Measurements from ENCODE around the gene ATP13A3. TPM values are rescaled to one million over a fixed set of nuclear protein-coding genes. Genes with fewer than 3 reads are reported as not detected.

Gene ATP13A3
- total RNA-seq, 2 experiments from 2014 or later, result 61.4 to 107 TPM

DNA sequence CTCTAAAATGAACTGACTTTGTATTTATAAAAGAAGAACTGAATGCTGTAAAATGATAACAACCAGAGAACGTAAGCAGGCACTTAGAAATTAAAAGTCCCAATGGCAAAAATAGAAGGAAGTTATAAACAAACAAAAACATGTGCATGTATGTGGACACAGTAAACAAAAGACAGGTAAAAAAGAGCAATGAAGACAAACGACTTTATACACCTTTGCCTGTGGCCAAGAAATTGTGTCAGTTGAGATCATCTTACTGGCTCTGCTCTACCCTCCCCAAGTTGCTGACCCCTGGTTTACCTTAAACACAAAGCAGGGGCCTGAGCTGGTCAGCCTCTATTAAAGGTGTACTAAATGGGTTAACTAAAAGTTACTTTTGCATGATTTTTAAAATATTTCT lies 46.0 kb downstream of the ATP13A3 start:
- no peak overlapping the region for H3K27ac Mint-ChIP-seq
- DNase-seq (no peak), ATAC-seq (no peak)
- H3K4me3 Mint-ChIP-seq, result no peak overlapping the region
- no peaks in the 10 kb centered on the region for H3K4me1 Mint-ChIP-seq
- H3K9me3 Mint-ChIP-seq (ENCODE audit: low read depth), result no peaks in the 10 kb centered on the region
- POLR2A ChIA-PET, result no interaction called here
- H3K36me3 Mint-ChIP-seq (ENCODE audit: low read depth), result peaks cover 69% of the 10 kb centered on the region
- intact Hi-C loops (cut with DNase I, micrococcal nuclease), result no loop called here
- CTCF ChIA-PET, result interaction anchor here (0.6 to 1.2 kb wide), 2 partner anchors 17 to 46 kb away, joined by 3 to 5 read pairs; partner anchors contain the start of gene ATP13A3
- H3K27me3 Mint-ChIP-seq, result no peaks in the 10 kb centered on the region

DNA sequence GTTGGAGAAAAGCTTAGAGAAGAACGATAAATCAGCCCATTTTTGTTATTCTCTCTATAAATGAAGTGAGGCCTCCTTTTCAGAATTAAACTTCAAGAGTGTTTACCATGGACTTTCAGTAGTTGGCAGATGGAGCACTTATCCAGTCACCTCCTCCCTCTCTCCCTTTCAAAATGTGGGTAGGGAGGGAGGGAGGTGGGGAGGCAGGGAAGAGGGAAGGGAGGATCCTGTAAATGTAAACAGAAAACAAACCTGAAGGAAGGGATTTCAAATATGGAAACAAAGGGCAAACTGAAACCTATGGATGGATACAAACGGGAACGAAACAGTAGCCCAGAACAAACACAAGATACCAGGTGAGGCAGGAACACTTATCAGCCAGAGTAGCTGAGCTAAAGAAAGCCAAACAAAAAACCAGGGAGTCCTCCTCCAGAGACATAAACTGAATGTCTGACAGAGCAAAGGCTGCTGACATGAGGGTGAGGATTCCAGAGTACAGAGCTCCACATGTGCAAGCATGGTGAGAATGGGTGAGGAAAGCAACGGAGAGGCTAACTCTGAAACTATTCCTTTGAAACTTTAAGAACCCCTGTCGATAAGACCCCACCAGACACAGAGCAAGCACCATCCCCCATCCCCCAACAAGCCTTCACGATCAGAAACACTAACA lies 46.8 kb downstream of the ATP13A3 start:
- Mint-ChIP-seq H3K4me3 (no peak overlapping the region), H3K36me3 (ENCODE audit: low read depth) (peaks cover 71% of the 10 kb centered on the region), H3K9me3 (ENCODE audit: low read depth) (no peaks in the 10 kb centered on the region), H3K4me1 (no peaks in the 10 kb centered on the region), H3K27ac (no peak overlapping the region), H3K27me3 (no peaks in the 10 kb centered on the region)
- ChIA-PET CTCF (interaction anchor here (0.9 to 1.2 kb wide), 2 partner anchors 11 to 231 kb away, joined by 3 read pairs; no protein-coding TSS in a partner anchor), POLR2A (no interaction called here)
- intact Hi-C loops (cut with DNase I, micrococcal nuclease), result no loop called here
- DNase-seq, result no peak
- no peak for ATAC-seq

DNA sequence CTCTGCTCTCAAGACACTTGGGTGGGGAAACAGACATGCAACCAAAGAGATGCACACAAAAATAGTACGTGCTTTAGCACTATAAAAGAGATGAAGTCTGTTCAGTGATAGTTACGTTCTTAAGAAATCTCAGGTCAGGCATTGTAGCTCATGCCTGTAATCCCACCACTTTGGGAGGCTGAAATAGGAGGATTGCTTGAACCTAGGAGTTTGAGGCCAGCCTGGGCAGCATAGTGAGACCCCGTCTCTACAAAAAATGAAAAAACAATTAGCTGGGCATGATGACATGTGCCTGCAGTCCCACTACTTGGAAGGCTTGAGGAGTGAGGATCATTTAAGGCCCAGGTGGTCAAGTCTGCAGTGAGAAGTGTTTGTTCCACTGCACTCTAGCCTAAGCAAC lies 52.3 kb downstream of the ATP13A3 start:
- intact Hi-C loops (cut with DNase I, micrococcal nuclease), result no loop called here
- Mint-ChIP-seq H3K27ac (no peak overlapping the region), H3K36me3 (ENCODE audit: low read depth) (peaks cover 51% of the 10 kb centered on the region), H3K9me3 (ENCODE audit: low read depth) (no peaks in the 10 kb centered on the region), H3K4me3 (no peak overlapping the region), H3K4me1 (no peaks in the 10 kb centered on the region), H3K27me3 (no peaks in the 10 kb centered on the region)
- ATAC-seq (no peak), DNase-seq (no peak)
- ChIA-PET CTCF (no interaction called here), POLR2A (no interaction called here)

DNA sequence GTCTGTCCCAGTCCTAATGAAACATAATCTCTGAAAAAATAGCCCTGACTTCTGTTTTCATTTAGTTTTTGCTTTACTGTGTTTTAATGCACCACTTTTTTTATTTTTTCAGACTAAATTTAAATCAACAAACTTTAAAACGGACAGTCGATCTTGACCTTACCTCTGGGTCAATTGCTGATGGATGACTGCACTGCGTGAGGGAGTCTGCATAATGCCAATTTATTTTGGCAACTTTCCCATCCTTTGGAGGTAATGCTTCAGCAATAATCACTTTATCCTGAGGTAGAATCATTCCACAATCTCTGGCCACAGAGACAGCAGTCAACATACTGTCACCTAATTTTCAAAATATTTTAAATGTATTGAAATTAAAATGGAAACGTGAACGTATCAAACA lies 55.2 kb downstream of the ATP13A3 start:
- no peak overlapping the region for H3K27ac Mint-ChIP-seq
- no peaks in the 10 kb centered on the region for H3K4me1 Mint-ChIP-seq
- no peak overlapping the region for H3K4me3 Mint-ChIP-seq
- ATAC-seq, result no peak
- H3K9me3 Mint-ChIP-seq (ENCODE audit: low read depth), result no peaks in the 10 kb centered on the region
- intact Hi-C loops (cut with DNase I, micrococcal nuclease), result no loop called here
- peaks cover 46% of the 10 kb centered on the region for H3K36me3 Mint-ChIP-seq (ENCODE audit: low read depth)
- no peaks in the 10 kb centered on the region for H3K27me3 Mint-ChIP-seq
- POLR2A ChIA-PET, result no interaction called here
- no peak for DNase-seq
- CTCF ChIA-PET, result no interaction called here

DNA sequence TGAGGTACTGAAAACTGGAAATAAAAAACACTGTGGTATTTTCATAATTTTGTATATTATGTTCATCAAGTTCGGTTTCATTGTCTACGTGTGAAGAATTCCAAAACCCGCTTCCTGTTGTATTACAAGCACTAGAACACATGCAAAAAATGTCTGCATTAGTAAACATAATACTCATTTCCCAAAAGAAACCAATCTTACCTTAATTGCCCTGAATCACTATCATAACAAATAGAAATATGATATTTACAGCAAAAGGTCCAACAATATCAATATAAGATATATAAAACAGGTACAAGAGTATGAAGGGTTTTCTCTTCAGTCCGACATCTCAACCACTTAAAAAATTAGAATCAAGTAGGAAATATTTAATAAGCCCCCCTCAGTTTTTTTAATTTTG lies 61.4 kb downstream of the ATP13A3 start:
- DNase-seq, result no peak
- ATAC-seq, result no peak
- POLR2A ChIA-PET, result no interaction called here
- Mint-ChIP-seq H3K27me3 (no peaks in the 10 kb centered on the region), H3K27ac (no peak overlapping the region), H3K9me3 (ENCODE audit: low read depth) (no peaks in the 10 kb centered on the region), H3K4me3 (no peak overlapping the region), H3K36me3 (ENCODE audit: low read depth) (peaks cover 38% of the 10 kb centered on the region), H3K4me1 (no peaks in the 10 kb centered on the region)
- CTCF ChIA-PET, result interaction anchor here (1.2 kb wide), 1 partner anchor 760 kb away, joined by 3 read pairs; no protein-coding TSS in a partner anchor
- intact Hi-C loops (cut with DNase I, micrococcal nuclease), result no loop called here

- ATAC-seq, result no peak
- Mint-ChIP-seq H3K9me3 (ENCODE audit: low read depth) (no peaks in the 10 kb centered on the region), H3K27me3 (no peaks in the 10 kb centered on the region), H3K36me3 (ENCODE audit: low read depth) (peaks cover 39% of the 10 kb centered on the region), H3K4me1 (no peaks in the 10 kb centered on the region), H3K27ac (no peak overlapping the region), H3K4me3 (no peak overlapping the region)
- intact Hi-C loops (cut with DNase I, micrococcal nuclease), result no loop called here
- CTCF ChIA-PET, result interaction anchor here (1.2 kb wide), 1 partner anchor 759 kb away, joined by 3 read pairs; no protein-coding TSS in a partner anchor
- no peak for DNase-seq
- POLR2A ChIA-PET, result no interaction called here
Observed at GRCh38 chr3:194424953-194425352, 61.8 kb downstream of the ATP13A3 start.

DNA sequence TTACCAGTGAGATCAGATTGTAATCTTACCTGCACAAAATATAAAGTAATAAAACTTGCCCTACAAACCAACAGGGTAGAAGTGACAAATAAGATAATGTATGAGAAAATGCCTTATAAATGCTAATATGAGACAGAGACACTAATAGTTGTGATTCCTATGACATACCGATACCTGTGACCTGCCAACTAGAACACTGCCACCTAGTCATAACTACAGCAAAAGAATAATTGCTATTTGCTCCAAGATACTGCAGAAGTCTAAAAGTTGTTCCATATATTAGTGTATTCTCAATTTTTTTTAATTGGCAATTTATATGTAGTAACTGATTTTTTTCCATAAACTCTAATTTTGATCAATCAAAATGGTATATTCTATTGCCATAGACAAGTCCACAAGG lies 62.4 kb downstream of the ATP13A3 start:
- peaks cover 35% of the 10 kb centered on the region for H3K36me3 Mint-ChIP-seq (ENCODE audit: low read depth)
- no peak for ATAC-seq
- ChIA-PET POLR2A (no interaction called here), CTCF (interaction anchor here (0.8 kb wide), 1 partner anchor 17 kb away, joined by 5 read pairs; no protein-coding TSS in a partner anchor)
- H3K4me3 Mint-ChIP-seq, result no peak overlapping the region
- H3K27ac Mint-ChIP-seq, result no peak overlapping the region
- H3K9me3 Mint-ChIP-seq (ENCODE audit: low read depth), result no peaks in the 10 kb centered on the region
- DNase-seq, result no peak
- H3K4me1 Mint-ChIP-seq, result no peaks in the 10 kb centered on the region
- no peaks in the 10 kb centered on the region for H3K27me3 Mint-ChIP-seq
- intact Hi-C loops (cut with DNase I, micrococcal nuclease), result no loop called here

- no peak for DNase-seq
- intact Hi-C loops (cut with DNase I, micrococcal nuclease), result no loop called here
- ChIA-PET POLR2A (no interaction called here), CTCF (interaction anchor here (0.8 to 1.5 kb wide), 2 partner anchors 18 kb away, joined by 4 to 5 read pairs; no protein-coding TSS in a partner anchor)
- H3K27me3 Mint-ChIP-seq, result no peaks in the 10 kb centered on the region
- no peak overlapping the region for H3K27ac Mint-ChIP-seq
- peaks cover 30% of the 10 kb centered on the region for H3K36me3 Mint-ChIP-seq (ENCODE audit: low read depth)
- H3K9me3 Mint-ChIP-seq (ENCODE audit: low read depth), result no peaks in the 10 kb centered on the region
- H3K4me3 Mint-ChIP-seq, result no peak overlapping the region
- ATAC-seq, result no peak
- H3K4me1 Mint-ChIP-seq, result no peaks in the 10 kb centered on the region
Observed at GRCh38 chr3:194423317-194423716, 63.5 kb downstream of the ATP13A3 start.

GRCh38 chr3:194422188-194422587 lies 64.6 kb downstream of the ATP13A3 start:
- DNase-seq (no peak), ATAC-seq (no peak)
- intact Hi-C loops (cut with DNase I, micrococcal nuclease), result no loop called here
- Mint-ChIP-seq H3K9me3 (ENCODE audit: low read depth) (no peaks in the 10 kb centered on the region), H3K4me1 (no peaks in the 10 kb centered on the region), H3K27me3 (no peaks in the 10 kb centered on the region), H3K4me3 (no peak overlapping the region), H3K27ac (no peak overlapping the region), H3K36me3 (ENCODE audit: low read depth) (peaks cover 27% of the 10 kb centered on the region)
- ChIA-PET CTCF (interaction anchor here (0.9 to 1.5 kb wide), 2 partner anchors 17 to 79 kb away, joined by 3 to 4 read pairs; no protein-coding TSS in a partner anchor), POLR2A (interaction anchor here (0.6 kb wide), 1 partner anchor 83 kb away, joined by 9 read pairs; no protein-coding TSS in a partner anchor)

GRCh38 chr3:194418671-194419070 lies 68.1 kb downstream of the ATP13A3 start:
- ChIA-PET POLR2A (no interaction called here), CTCF (interaction anchor here (0.6 kb wide), 1 partner anchor 156 kb away, joined by 3 read pairs; no protein-coding TSS in a partner anchor)
- Mint-ChIP-seq H3K4me3 (no peak overlapping the region), H3K9me3 (ENCODE audit: low read depth) (no peaks in the 10 kb centered on the region), H3K4me1 (no peaks in the 10 kb centered on the region), H3K27ac (no peak overlapping the region), H3K27me3 (no peaks in the 10 kb centered on the region), H3K36me3 (ENCODE audit: low read depth) (peaks cover 27% of the 10 kb centered on the region)
- intact Hi-C loops (cut with DNase I, micrococcal nuclease), result no loop called here
- ATAC-seq (no peak), DNase-seq (no peak)

DNA sequence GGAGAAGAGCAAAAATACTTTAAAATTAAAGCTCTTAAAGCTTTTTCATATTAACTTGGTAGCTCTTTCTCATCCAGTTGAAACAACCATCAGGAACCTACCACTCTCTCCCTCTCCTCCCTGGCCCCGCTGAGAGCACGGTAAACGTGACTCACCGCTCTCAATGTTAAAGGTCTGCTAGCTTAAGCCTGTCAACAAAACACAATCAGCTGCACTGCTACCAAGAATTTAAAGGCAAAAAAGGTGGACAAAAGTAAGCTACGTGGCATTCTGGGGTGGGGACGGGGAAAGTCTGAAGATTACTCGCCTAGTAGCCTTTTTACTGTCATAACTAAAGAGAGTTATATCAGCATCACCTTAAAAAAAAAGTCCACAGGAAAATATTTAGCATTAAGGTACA lies 79.4 kb downstream of the ATP13A3 start:
- peak; percentile 79 for ATAC-seq

GRCh38 chr3:194405766-194406165 lies 81.0 kb downstream of the ATP13A3 start:
- H3K27me3 Mint-ChIP-seq, result no peaks in the 10 kb centered on the region
- ATAC-seq, result no peak
- no peak overlapping the region for H3K4me3 Mint-ChIP-seq
- H3K9me3 Mint-ChIP-seq (ENCODE audit: low read depth), result no peaks in the 10 kb centered on the region
- peaks cover 19% of the 10 kb centered on the region for H3K4me1 Mint-ChIP-seq
- ChIA-PET POLR2A (no interaction called here), CTCF (interaction anchor here (0.6 to 6.3 kb wide), 10 partner anchors 9 to 625 kb away, joined by 3 to 90 read pairs (median 6); partner anchors contain the start of gene GP5)
- DNase-seq, result no peak
- intact Hi-C loops (cut with DNase I, micrococcal nuclease), result loop anchor here in 1 of 2 experiments (5.0 kb wide), 2 partner anchors 167 to 187 kb away; no protein-coding TSS in a partner anchor
- H3K36me3 Mint-ChIP-seq (ENCODE audit: low read depth), result peaks cover 33% of the 10 kb centered on the region
- H3K27ac Mint-ChIP-seq, result no peak overlapping the region

More for the DNA sequence above, 79.4 kb downstream of the ATP13A3 start:
- no peak overlapping the region for H3K4me3 Mint-ChIP-seq
- H3K4me1 Mint-ChIP-seq, result peaks cover 21% of the 10 kb centered on the region
- H3K27ac Mint-ChIP-seq, result peak overlapping the region; percentile 74
- CTCF ChIA-PET, result interaction anchor here (0.6 to 6.3 kb wide), 9 partner anchors 11 to 629 kb away, joined by 3 to 90 read pairs (median 5); partner anchors contain the start of gene GP5
- peaks cover 39% of the 10 kb centered on the region for H3K36me3 Mint-ChIP-seq (ENCODE audit: low read depth)
- no peaks in the 10 kb centered on the region for H3K27me3 Mint-ChIP-seq
- intact Hi-C loops (cut with DNase I, micrococcal nuclease), result loop anchor here in 1 of 2 experiments (5.0 kb wide), 2 partner anchors 165 to 185 kb away; no protein-coding TSS in a partner anchor
- H3K9me3 Mint-ChIP-seq (ENCODE audit: low read depth), result no peaks in the 10 kb centered on the region
- POLR2A ChIA-PET, result interaction anchor here (0.7 kb wide), 1 partner anchor 177 kb away, joined by 3 read pairs; no protein-coding TSS in a partner anchor
- peak; percentile 77 for DNase-seq
